ENCODE results near the gene CDH8.

- TF ChIP-seq, protein P1, sequence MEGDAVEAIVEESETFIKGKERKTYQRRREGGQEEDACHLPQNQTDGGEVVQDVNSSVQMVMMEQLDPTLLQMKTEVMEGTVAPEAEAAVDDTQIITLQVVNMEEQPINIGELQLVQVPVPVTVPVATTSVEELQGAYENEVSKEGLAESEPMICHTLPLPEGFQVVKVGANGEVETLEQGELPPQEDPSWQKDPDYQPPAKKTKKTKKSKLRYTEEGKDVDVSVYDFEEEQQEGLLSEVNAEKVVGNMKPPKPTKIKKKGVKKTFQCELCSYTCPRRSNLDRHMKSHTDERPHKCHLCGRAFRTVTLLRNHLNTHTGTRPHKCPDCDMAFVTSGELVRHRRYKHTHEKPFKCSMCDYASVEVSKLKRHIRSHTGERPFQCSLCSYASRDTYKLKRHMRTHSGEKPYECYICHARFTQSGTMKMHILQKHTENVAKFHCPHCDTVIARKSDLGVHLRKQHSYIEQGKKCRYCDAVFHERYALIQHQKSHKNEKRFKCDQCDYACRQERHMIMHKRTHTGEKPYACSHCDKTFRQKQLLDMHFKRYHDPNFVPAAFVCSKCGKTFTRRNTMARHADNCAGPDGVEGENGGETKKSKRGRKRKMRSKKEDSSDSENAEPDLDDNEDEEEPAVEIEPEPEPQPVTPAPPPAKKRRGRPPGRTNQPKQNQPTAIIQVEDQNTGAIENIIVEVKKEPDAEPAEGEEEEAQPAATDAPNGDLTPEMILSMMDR (IDR thresholded peaks at IDR 0.05; ENCODE audit: borderline replicate concordance, extremely low read depth, low read length, poor library complexity, severe bottlenecking) = no peak
- TF ChIP-seq EZH2 (IDR thresholded peaks at IDR 0.05; ENCODE audit: borderline replicate concordance, low read depth, low read length, severe bottlenecking) = no peak
Observed at GRCh38 chr16:61812251-61812650, 224.0 kb downstream of the CDH8 start.

Measured in DND-41 (cell line).